Epidermal melanocyte (primary cell): ENCODE results near the gene MADCAM1.
A peak's percentile ranks its signal among the peaks of the same experiment; 100 is the strongest.
"Not testable (repeated sequence)": the region's sequence is repeated elsewhere in the genome, so short reads cannot be mapped to it uniquely, and the experiment has no call there.

Experiments
- DNase-seq: peaks from one replicate; pipeline ENCODE4 v3.0.0; 2011; ENCODE audit warnings: low spot score; ENCODE audit not compliant: insufficient read length

MADCAM1 gene

GRCh38 chr19:496112-496665 is at the start of gene MADCAM1:
Gene MADCAM1, plus strand, starts transcription at chr19:496486. Its CDS starts 14 bp downstream, at chr19:496500.
- no peak for DNase-seq

- DNase-seq, result no peak
These were observed 49.2 kb upstream of the MADCAM1 start for GRCh38 chr19:447064-447426.

- peak; percentile 23 for DNase-seq
These were observed 48.3 kb upstream of the MADCAM1 start for GRCh38 chr19:447816-448560.

GRCh38 chr19:449916-450315 is 46.4 kb upstream of the MADCAM1 start:
- DNase-seq, result no peak

GRCh38 chr19:450912-451481 is 45.3 kb upstream of the MADCAM1 start:
- DNase-seq, result not testable (repeated sequence)

GRCh38 chr19:452829-453228 is 43.5 kb upstream of the MADCAM1 start:
- no peak for DNase-seq

GRCh38 chr19:453606-454005 is 42.7 kb upstream of the MADCAM1 start:
- no peak for DNase-seq

- no peak for DNase-seq
These were observed 41.1 kb upstream of the MADCAM1 start for GRCh38 chr19:455031-455705.

- no peak for DNase-seq
These were observed 40.3 kb upstream of the MADCAM1 start for GRCh38 chr19:455851-456546.

- peak; percentile 12 for DNase-seq
These were observed 39.7 kb upstream of the MADCAM1 start for GRCh38 chr19:456547-457110.

- DNase-seq, result no peak
These were observed 38.6 kb upstream of the MADCAM1 start for GRCh38 chr19:457636-458035.

GRCh38 chr19:458091-459042 is 37.9 kb upstream of the MADCAM1 start:
- DNase-seq, result no peak

GRCh38 chr19:459724-460511 is 36.4 kb upstream of the MADCAM1 start:
- no peak for DNase-seq

GRCh38 chr19:460877-461720 is 35.2 kb upstream of the MADCAM1 start, which contains the start of gene SHC2:
Gene SHC2, minus strand, starts transcription at chr19:461033. Its CDS starts 37 bp downstream, at chr19:460996.
- DNase-seq, result no peak

GRCh38 chr19:461721-462551 is 34.4 kb upstream of the MADCAM1 start:
- no peak for DNase-seq

GRCh38 chr19:463483-464207 is 32.6 kb upstream of the MADCAM1 start:
- no peak for DNase-seq

- DNase-seq, result no peak
These were observed 32.1 kb upstream of the MADCAM1 start for GRCh38 chr19:464208-464545.
